ENCODE measurements around the gene UNG. TPM values are rescaled to one million over a fixed set of nuclear protein-coding genes. Genes with fewer than 3 reads are reported as not detected.

UNG gene
- total and polyA plus RNA-seq, 9 of the 15 experiments (the other 6 are each of a cell fraction or from before 2014, with no cell fraction given) = 8.4 to 59.8 (median 41.0) TPM

DNA sequence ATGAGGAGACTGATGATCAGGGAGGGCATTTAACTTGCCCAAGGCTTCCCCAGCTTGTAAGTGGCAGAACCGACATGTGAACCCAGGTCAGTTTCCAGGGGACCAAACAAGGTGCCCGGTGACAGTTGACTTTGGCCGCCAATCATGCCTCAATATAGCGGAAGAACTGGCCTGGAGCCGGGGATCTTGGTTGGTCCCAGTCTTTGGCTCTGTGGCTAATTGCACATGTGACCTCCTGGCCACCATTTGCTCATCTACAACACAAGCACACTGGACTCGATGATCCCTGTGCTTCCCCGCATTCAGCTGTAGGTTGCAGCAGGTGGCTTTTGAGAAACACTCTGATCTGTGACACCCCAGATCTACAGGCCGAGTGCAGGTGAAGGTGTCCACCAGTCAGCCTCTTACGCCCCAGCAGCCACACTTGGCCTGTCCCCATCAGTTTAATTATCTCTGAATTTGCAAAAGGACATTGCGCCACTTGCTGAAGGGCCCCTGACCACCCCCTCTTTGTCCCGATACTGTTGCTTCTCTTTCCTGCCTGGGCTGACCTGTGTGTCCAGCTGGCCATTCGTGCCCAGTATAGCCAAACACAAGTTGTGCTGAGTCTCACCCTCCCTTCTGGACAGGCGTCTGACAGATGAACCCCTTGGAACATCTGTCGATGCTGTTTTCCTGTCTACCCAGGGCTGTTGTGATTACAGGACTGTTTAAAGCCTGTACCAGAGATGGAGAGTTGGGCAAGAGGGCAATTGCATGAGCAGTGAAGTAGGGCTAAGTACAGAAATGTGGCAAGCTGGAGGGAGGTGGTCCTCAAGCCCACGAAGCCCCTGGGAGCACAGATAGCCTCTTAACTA is 33.1 kb downstream of the UNG start:
- no peaks in the 10 kb centered on the region; a peak in 3 of 5 replicates for H3K4me1 ChIP-seq (replicated peaks in 1 of 2; ENCODE audit: control insufficient read depth in 2 of 2, insufficient read depth in 2 of 2, low read length in 2 of 2)
- no peak overlapping the region for H3K4me3 ChIP-seq
- no peaks in the 10 kb centered on the region for H3K9me1 ChIP-seq (ENCODE audit: control insufficient read depth, insufficient read depth, low read length)
- intact Hi-C loops (cut with micrococcal nuclease) = loop anchor here (5.0 to 10.0 kb wide), 2 partner anchors 127 to 254 kb away; no protein-coding TSS in a partner anchor
- in situ Hi-C loops (cut with MboI) = no loop called here
- 5% methylated on average over 15 of the region's 15 CpGs for WGBS (ENCODE audit: insufficient coverage, low coverage, missing lambda C conversion rate)
- no peaks in the 10 kb centered on the region for H3K9me3 ChIP-seq (replicated peaks; ENCODE audit: control insufficient read depth, insufficient read depth, low read depth, low read length)
- no peak overlapping the region for H3K4me2 ChIP-seq (ENCODE audit: insufficient read depth, low read length)
- no peak overlapping the region for H3K9ac ChIP-seq (ENCODE audit: insufficient read depth in 1 of 2, low read depth in 2 of 2, low read length in 2 of 2)
- no peak for TF ChIP-seq NFXL1 (CRISPR knock-in tag; IDR thresholded peaks at IDR 0.05)
- TF ChIP-seq BHLHE40 (IDR thresholded peaks at IDR 0.05; ENCODE audit: low read length) = no peak
- no peak for TF ChIP-seq ZNF778 (CRISPR knock-in tag; IDR thresholded peaks at IDR 0.05)
- TF ChIP-seq, protein P1, sequence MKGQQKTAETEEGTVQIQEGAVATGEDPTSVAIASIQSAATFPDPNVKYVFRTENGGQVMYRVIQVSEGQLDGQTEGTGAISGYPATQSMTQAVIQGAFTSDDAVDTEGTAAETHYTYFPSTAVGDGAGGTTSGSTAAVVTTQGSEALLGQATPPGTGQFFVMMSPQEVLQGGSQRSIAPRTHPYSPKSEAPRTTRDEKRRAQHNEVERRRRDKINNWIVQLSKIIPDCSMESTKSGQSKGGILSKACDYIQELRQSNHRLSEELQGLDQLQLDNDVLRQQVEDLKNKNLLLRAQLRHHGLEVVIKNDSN (CRISPR knock-in tag; IDR thresholded peaks at IDR 0.05) = no peak
- TF ChIP-seq RBM22 (IDR thresholded peaks at IDR 0.05; ENCODE audit: low read depth, low read length, poor library complexity, severe bottlenecking) = no peak
- no peak for TF ChIP-seq SIX5 (IDR thresholded peaks at IDR 0.05; ENCODE audit: borderline replicate concordance in 1 of 2, insufficient read depth in 1 of 2, low read depth in 1 of 2, low read length in 2 of 2)
- no TSS peak for BruUV-seq (replicated peaks)
- DNase-seq (ENCODE audit: extremely low read depth in 1 of 4, low spot score in 3 of 4) = no peak
- H3K36me3 ChIP-seq (ENCODE audit: control insufficient read depth, insufficient read depth, low read length) = no peaks in the 10 kb centered on the region
- H2AFZ ChIP-seq (ENCODE audit: low read depth, low read length) = no peak overlapping the region
- peaks cover 23 to 59% of the 10 kb centered on the region in 2 experiments; a peak in 4 of 5 replicates for H3K27me3 ChIP-seq (ENCODE audit: control insufficient read depth in 2 of 2, insufficient read depth in 2 of 2, low read length in 2 of 2)
- ChIA-PET CTCF (ENCODE audit: low intra/inter-chr PET ratio) (no interaction called here), POLR2A (interaction anchor here (0.5 kb wide), 1 partner anchor 164 kb away, joined by 3 read pairs; no protein-coding TSS in a partner anchor)
- H3K79me2 ChIP-seq (ENCODE audit: control insufficient read depth, insufficient read depth, low read length) = no peaks in the 10 kb centered on the region
- no peak for FAIRE-seq
- H4K20me1 ChIP-seq (replicated peaks; ENCODE audit: control insufficient read depth, insufficient read depth, low read length) = peaks cover 6% of the 10 kb centered on the region; the same call in 1 of the 2 replicates
- H3K27ac ChIP-seq (ENCODE audit: extremely low read depth, low read depth, low read length) = no peak overlapping the region
- ATAC-seq = no peak

All from K562 (cell line).